Measurements from ENCODE around the gene GLI3.

GLI3 gene

GRCh38 chr7:41971640-41972187 lies 265.3 kb downstream of the GLI3 start:
- DNase-seq (ENCODE audit: low read depth): no peak

- no peak for DNase-seq (ENCODE audit: low read depth)
Measured at GRCh38 chr7:41970941-41971340, 266.1 kb downstream of the GLI3 start.

GRCh38 chr7:41969561-41970105 lies 267.4 kb downstream of the GLI3 start:
- no peak for DNase-seq (ENCODE audit: low read depth)

GRCh38 chr7:41967156-41967555 lies 269.9 kb downstream of the GLI3 start:
- peak; percentile 65 for DNase-seq (ENCODE audit: low read depth)

- no peak for DNase-seq (ENCODE audit: low read depth)
Measured at GRCh38 chr7:41965951-41966505, 271.0 kb downstream of the GLI3 start.

- no peak for DNase-seq (ENCODE audit: low read depth)
Measured at GRCh38 chr7:41964849-41965745, 271.9 kb downstream of the GLI3 start.

GRCh38 chr7:41964183-41964753 lies 272.7 kb downstream of the GLI3 start:
- DNase-seq (ENCODE audit: low read depth): no peak

GRCh38 chr7:41956705-41957104 lies 280.3 kb downstream of the GLI3 start:
- no peak for DNase-seq (ENCODE audit: low read depth)

- DNase-seq (ENCODE audit: low read depth): peak; percentile 97
Measured at GRCh38 chr7:41955893-41956675, 280.9 kb downstream of the GLI3 start.

GRCh38 chr7:41955451-41955850 lies 281.6 kb downstream of the GLI3 start:
- no peak for DNase-seq (ENCODE audit: low read depth)

- no peak for DNase-seq (ENCODE audit: low read depth)
Measured at GRCh38 chr7:41954976-41955375, 282.0 kb downstream of the GLI3 start.

GRCh38 chr7:41948503-41948902 lies 288.5 kb downstream of the GLI3 start:
- no peak for DNase-seq (ENCODE audit: low read depth)

- peak; percentile 85 for DNase-seq (ENCODE audit: low read depth)
Measured at GRCh38 chr7:41943094-41943577, 293.9 kb downstream of the GLI3 start.

GRCh38 chr7:41942468-41943093 lies 294.4 kb downstream of the GLI3 start:
- DNase-seq (ENCODE audit: low read depth): peak; percentile 47

- DNase-seq (ENCODE audit: low read depth): peak; percentile 87
Measured at GRCh38 chr7:41940760-41941343, 296.2 kb downstream of the GLI3 start.

GRCh38 chr7:41938371-41938770 lies 298.6 kb downstream of the GLI3 start:
- DNase-seq (ENCODE audit: low read depth): no peak

GRCh38 chr7:41933427-41933826 lies 303.6 kb downstream of the GLI3 start:
- DNase-seq (ENCODE audit: low read depth): no peak

GRCh38 chr7:41931263-41931646 lies 305.8 kb downstream of the GLI3 start:
- DNase-seq (ENCODE audit: low read depth): no peak

GRCh38 chr7:41930538-41931262 lies 306.3 kb downstream of the GLI3 start:
- peak; percentile 71 for DNase-seq (ENCODE audit: low read depth)

- no peak for DNase-seq (ENCODE audit: low read depth)
Measured at GRCh38 chr7:41928781-41929180, 308.2 kb downstream of the GLI3 start.

Data from ELR (cell line).